HCT116 (cell line): ENCODE results near the gene FAM234B. TPM values are rescaled to one million over a fixed set of nuclear protein-coding genes. Genes with fewer than 3 reads are reported as not detected.

ENCODE experiments used
- ATAC-seq: fragments of 200-7000 bp; cut with Tn5 transposase; 2 replicates; pipeline ENCODE4 v1.9.1; 2020; ENCODE audit warnings: mild to moderate bottlenecking, moderate library complexity
- BruUV-seq: library from RNA; stranded (reverse); fragments of 400-500 nt; replicated peaks from 2 replicates; lab custom pipeline; 2021; lab: Mats Ljungman, UMichigan
- CTCF ChIA-PET: fragments of 300-600 bp; sonication (Branson Sonifier 250); formaldehyde crosslinking; loops from one replicate; lab custom pipeline; 2021; ENCODE audit warnings: antibody characterized with exemption; lab: Charles Lee
- POLR2A ChIA-PET: fragments of 300-600, 350-600 bp; sonication (Branson Sonifier 250); formaldehyde crosslinking; loops from one replicate; lab custom pipeline; 2021; ENCODE audit warnings: antibody characterized with exemption; lab: Charles Lee
- RAD21 ChIA-PET, 2 experiments: fragments of 300-600 bp; sonication (Branson Sonifier 250); formaldehyde crosslinking; loops; one replicate each; lab custom pipeline; 2023; ENCODE audit warnings: low total read pairs in 2 of 2; ENCODE audit not compliant: uncharacterized antibody in 2 of 2, unreplicated experiment in 2 of 2, low non-redundant PET in 1 of 2; lab: Charles Lee
- DNase-seq: peaks from one replicate; pipeline ENCODE4 v3.0.0-alpha.2; 2010; ENCODE audit warnings: low read depth, low spot score
- H2AFZ ChIP-seq: fragments of 200-600 bp; shearing (Covaris generic), sonication (generic); 2 replicates; pipeline ENCODE4 v1.6.1; 2017; ENCODE audit warnings: low read depth, mixed run types, mixed read lengths, antibody characterized with exemption, low read length; ENCODE audit not compliant: poor library complexity, severe bottlenecking
- H3K27ac ChIP-seq: 2 replicates; pipeline ENCODE4 v1.5.1; 2012; ENCODE audit warnings: low read depth, low read length
- H3K27me3 ChIP-seq: fragments of 200-600 bp; sonication (generic); 2 replicates; pipeline ENCODE4 v1.6.1; 2016; ENCODE audit warnings: mixed run types, low read length, mixed read lengths; ENCODE audit not compliant: insufficient read depth
- H3K36me3 ChIP-seq, 2 experiments: fragments of 200-500 bp in 1 of 2; fragments of 200-600 bp in 1 of 2; sonication (Bioruptor generic) in 1 of 2; sonication (generic) in 1 of 2; 2 replicates each; pipeline versions ENCODE4 v1.5.1 to v1.6.1; 2014 to 2016; ENCODE audit warnings: low read length in 2 of 2, inconsistent platforms in 1 of 2, mixed read lengths in 1 of 2, mixed run types in 1 of 2; ENCODE audit not compliant: insufficient read depth in 2 of 2, control insufficient read depth in 1 of 2
- H3K4me1 ChIP-seq, 2 experiments: fragments of 200-600 bp in 1 of 2; sonication (generic) in 1 of 2; 2 replicates each; pipeline versions ENCODE4 v1.5.1 to v1.6.1; 2012 to 2017; ENCODE audit warnings: low read length in 2 of 2, inconsistent platforms in 1 of 2, mild to moderate bottlenecking in 1 of 2, mixed read lengths in 1 of 2, mixed run types in 1 of 2, moderate library complexity in 1 of 2; ENCODE audit not compliant: insufficient read depth in 2 of 2, control insufficient read depth in 1 of 2
- H3K4me2 ChIP-seq: fragments of 200-600 bp; sonication (generic); 2 replicates; pipeline ENCODE4 v1.6.1; 2017; ENCODE audit warnings: mixed run types, low read length, mixed read lengths
- H3K4me3 ChIP-seq, 2 experiments: fragments of 200-600 bp in 1 of 2; sonication (generic) in 1 of 2; replicated peaks in 1 of 2; 2 replicates each; pipeline ENCODE4 v1.5.1; 2011 to 2016; ENCODE audit warnings: low read length in 2 of 2, control low read depth in 1 of 2, low read depth in 1 of 2, mild to moderate bottlenecking in 1 of 2, mixed read lengths in 1 of 2, mixed run types in 1 of 2
- H3K79me2 ChIP-seq: fragments of 200-600 bp; sonication (generic); 2 replicates; pipeline ENCODE4 v1.6.1; 2017; ENCODE audit warnings: mild to moderate bottlenecking, mixed run types, low read length, moderate library complexity, mixed read lengths; ENCODE audit not compliant: insufficient read depth
- H3K9ac ChIP-seq: fragments of 200-600 bp; sonication (generic); 2 replicates; pipeline ENCODE4 v1.6.1; 2016; ENCODE audit warnings: low read length, mixed read lengths
- H3K9me2 ChIP-seq: fragments of 200-600 bp; sonication (generic), shearing (Covaris generic); 2 replicates; pipeline ENCODE4 v1.6.1; 2017; ENCODE audit warnings: mixed run types, mild to moderate bottlenecking, moderate library complexity; ENCODE audit not compliant: insufficient read depth
- H3K9me3 ChIP-seq, 2 experiments: fragments of 200-500 bp in 1 of 2; fragments of 200-600 bp in 1 of 2; sonication (Bioruptor generic) in 1 of 2; sonication (generic) in 1 of 2; 2 replicates each; pipeline ENCODE4 v1.6.1; 2014 to 2017; ENCODE audit warnings: low read length in 2 of 2, mixed read lengths in 2 of 2, inconsistent platforms in 1 of 2, low read depth in 1 of 2, mild to moderate bottlenecking in 1 of 2, mixed run types in 1 of 2, moderate library complexity in 1 of 2; ENCODE audit not compliant: control insufficient read depth in 1 of 2, insufficient read depth in 1 of 2
- H4K20me1 ChIP-seq: fragments of 200-600 bp; sonication (generic), shearing (Covaris generic); 2 replicates; pipeline ENCODE4 v1.6.1; 2017; ENCODE audit warnings: mixed run types, mild to moderate bottlenecking, moderate library complexity; ENCODE audit not compliant: insufficient read depth
- CBX3 ChIP-seq: IDR thresholded peaks from 2 replicates; pipeline ENCODE4 v1.6.1; 2012; ENCODE audit warnings: low read depth
- CEBPB ChIP-seq: IDR thresholded peaks from 2 replicates; pipeline ENCODE4 v1.6.1; 2012; ENCODE audit warnings: low read depth
- ELF1 ChIP-seq: IDR thresholded peaks from 2 replicates; pipeline ENCODE4 v1.6.1; 2012; ENCODE audit warnings: low read depth, borderline replicate concordance
- FOSL1 ChIP-seq: IDR thresholded peaks from 2 replicates; pipeline ENCODE4 v1.6.1; 2012; ENCODE audit warnings: low read depth
- JUND ChIP-seq: IDR thresholded peaks from 2 replicates; pipeline ENCODE4 v1.6.1; 2012
- POLR2A ChIP-seq: IDR thresholded peaks from 2 replicates; pipeline ENCODE4 v1.7.0; 2011; ENCODE audit warnings: borderline replicate concordance; ENCODE audit not compliant: insufficient read depth, insufficient read length; ENCODE audit errors: extremely low read depth
- POLR2AphosphoS5 ChIP-seq: IDR thresholded peaks from 2 replicates; pipeline ENCODE4 v1.6.1; 2011; ENCODE audit warnings: mild to moderate bottlenecking, low read depth, low read length, moderate library complexity
- RAD21 ChIP-seq: IDR thresholded peaks from 2 replicates; pipeline ENCODE4 v1.6.1; 2012; ENCODE audit warnings: low read depth, mild to moderate bottlenecking
- SIN3A ChIP-seq: IDR thresholded peaks from 2 replicates; pipeline ENCODE4 v1.6.1; 2012; ENCODE audit warnings: low read depth
- SRF ChIP-seq: IDR thresholded peaks from 2 replicates; pipeline ENCODE4 v1.6.1; 2012; ENCODE audit warnings: low read depth
- TCF7L2 ChIP-seq: IDR thresholded peaks from 2 replicates; pipeline ENCODE4 v1.7.0; 2011; ENCODE audit warnings: borderline replicate concordance, inconsistent platforms; ENCODE audit not compliant: insufficient read depth, insufficient read length; ENCODE audit errors: extremely low read depth
- YY1 ChIP-seq: IDR thresholded peaks from 2 replicates; pipeline ENCODE4 v1.6.1; 2011; ENCODE audit warnings: low read length, low read depth, moderate library complexity, mild to moderate bottlenecking; ENCODE audit not compliant: insufficient replicate concordance; ENCODE audit errors: extremely low read depth
- ZNF274 ChIP-seq: fragments of 200-500 bp; sonication (Bioruptor generic); IDR thresholded peaks from 2 replicates; pipeline ENCODE4 v1.6.1; 2014; ENCODE audit warnings: mild to moderate bottlenecking, low read depth, low read length, inconsistent platforms
- intact Hi-C: fragments of 100-400 bp; cut with micrococcal nuclease; formaldehyde crosslinking; loops from 2 replicates; pipeline ENCODE4 v1.10.0; 2022
- total RNA-seq: library from RNA; stranded (reverse); gene quantifications from one replicate; pipeline ENCODE4 v1.2.1, GENCODE V29; 2021; ENCODE audit not compliant: unreplicated experiment
- TF ChIP-seq, protein P1 (sequence below): IDR thresholded peaks from 2 replicates; pipeline ENCODE4 v1.6.1; 2012
- TF ChIP-seq, protein P2 (sequence below): IDR thresholded peaks from 2 replicates; pipeline ENCODE4 v1.6.1; 2012; ENCODE audit warnings: low read depth

Gene FAM234B
- total RNA-seq, 1 experiment from 2014 or later = 15.9 TPM

DNA sequence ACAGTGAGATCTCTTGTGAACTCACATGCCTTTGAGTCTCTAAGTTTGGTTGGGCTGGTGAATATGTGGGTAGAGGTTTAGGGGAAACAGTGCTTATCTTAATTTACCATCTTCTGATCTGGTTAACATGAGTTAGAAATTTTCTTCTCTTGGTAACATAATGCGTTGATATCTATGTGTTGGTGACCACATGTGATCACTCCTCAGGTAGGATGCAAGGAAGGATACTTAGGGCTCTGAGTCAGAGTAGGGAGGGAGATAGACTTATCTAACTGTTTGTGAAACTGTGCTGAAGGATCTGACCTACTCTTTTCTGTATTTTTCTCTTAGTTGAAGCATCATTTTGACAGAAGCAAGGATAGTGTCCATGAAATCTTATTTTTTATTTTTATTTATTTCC is 23.1 kb downstream of the FAM234B start:
- RAD21 ChIA-PET = no interaction called here
- POLR2A ChIA-PET = no interaction called here

DNA sequence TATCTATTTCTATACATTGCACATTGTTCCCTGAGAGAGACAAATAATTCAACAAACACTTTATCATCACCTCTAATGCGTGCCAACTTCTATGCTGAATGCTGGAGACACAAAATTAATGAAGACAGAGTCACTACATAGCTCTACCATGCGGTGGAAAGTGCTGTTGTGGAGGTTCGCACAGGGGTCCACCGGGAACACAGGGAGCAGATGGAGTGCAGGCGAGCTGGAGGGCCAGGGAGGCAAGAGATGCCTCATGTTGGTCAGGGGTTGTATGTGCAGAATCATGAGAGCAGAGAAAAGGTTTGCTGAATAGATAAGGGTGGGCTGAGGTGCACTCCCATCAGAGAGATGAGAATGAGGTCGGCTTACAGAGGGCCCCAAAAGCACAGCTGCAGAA is 25.2 kb downstream of the FAM234B start:
- intact Hi-C loops = no loop called here
- H2AFZ ChIP-seq = no peak overlapping the region
- no peaks in the 10 kb centered on the region for H4K20me1 ChIP-seq
- no peak overlapping the region for H3K27ac ChIP-seq
- no peaks in the 10 kb centered on the region for H3K4me1 ChIP-seq
- H3K4me3 ChIP-seq = no peak overlapping the region
- no TSS peak for BruUV-seq
- TF ChIP-seq, protein P1, sequence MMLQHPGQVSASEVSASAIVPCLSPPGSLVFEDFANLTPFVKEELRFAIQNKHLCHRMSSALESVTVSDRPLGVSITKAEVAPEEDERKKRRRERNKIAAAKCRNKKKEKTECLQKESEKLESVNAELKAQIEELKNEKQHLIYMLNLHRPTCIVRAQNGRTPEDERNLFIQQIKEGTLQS = no peak
- TF ChIP-seq ELF1 = no peak
- TF ChIP-seq FOSL1 = no peak
- no peak for TF ChIP-seq SIN3A
- TF ChIP-seq POLR2AphosphoS5 = no peak
- no peak for TF ChIP-seq TCF7L2
- no peak for TF ChIP-seq SRF
- TF ChIP-seq, protein P2, sequence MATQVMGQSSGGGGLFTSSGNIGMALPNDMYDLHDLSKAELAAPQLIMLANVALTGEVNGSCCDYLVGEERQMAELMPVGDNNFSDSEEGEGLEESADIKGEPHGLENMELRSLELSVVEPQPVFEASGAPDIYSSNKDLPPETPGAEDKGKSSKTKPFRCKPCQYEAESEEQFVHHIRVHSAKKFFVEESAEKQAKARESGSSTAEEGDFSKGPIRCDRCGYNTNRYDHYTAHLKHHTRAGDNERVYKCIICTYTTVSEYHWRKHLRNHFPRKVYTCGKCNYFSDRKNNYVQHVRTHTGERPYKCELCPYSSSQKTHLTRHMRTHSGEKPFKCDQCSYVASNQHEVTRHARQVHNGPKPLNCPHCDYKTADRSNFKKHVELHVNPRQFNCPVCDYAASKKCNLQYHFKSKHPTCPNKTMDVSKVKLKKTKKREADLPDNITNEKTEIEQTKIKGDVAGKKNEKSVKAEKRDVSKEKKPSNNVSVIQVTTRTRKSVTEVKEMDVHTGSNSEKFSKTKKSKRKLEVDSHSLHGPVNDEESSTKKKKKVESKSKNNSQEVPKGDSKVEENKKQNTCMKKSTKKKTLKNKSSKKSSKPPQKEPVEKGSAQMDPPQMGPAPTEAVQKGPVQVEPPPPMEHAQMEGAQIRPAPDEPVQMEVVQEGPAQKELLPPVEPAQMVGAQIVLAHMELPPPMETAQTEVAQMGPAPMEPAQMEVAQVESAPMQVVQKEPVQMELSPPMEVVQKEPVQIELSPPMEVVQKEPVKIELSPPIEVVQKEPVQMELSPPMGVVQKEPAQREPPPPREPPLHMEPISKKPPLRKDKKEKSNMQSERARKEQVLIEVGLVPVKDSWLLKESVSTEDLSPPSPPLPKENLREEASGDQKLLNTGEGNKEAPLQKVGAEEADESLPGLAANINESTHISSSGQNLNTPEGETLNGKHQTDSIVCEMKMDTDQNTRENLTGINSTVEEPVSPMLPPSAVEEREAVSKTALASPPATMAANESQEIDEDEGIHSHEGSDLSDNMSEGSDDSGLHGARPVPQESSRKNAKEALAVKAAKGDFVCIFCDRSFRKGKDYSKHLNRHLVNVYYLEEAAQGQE = no peak
- no peak for TF ChIP-seq JUND
- no peak for TF ChIP-seq ZNF274
- TF ChIP-seq YY1 = no peak
- H3K9me2 ChIP-seq = no peaks in the 10 kb centered on the region
- no peaks in the 10 kb centered on the region for H3K79me2 ChIP-seq
- no peak overlapping the region for H3K4me2 ChIP-seq
- peaks cover 4 to 15% of the 10 kb centered on the region in 2 experiments; a peak in 3 of 4 replicates for H3K36me3 ChIP-seq
- CTCF ChIA-PET = no interaction called here
- no peak overlapping the region for H3K9ac ChIP-seq
- POLR2A ChIA-PET = no interaction called here
- RAD21 ChIA-PET = no interaction called here
- H3K9me3 ChIP-seq = no peaks in the 10 kb centered on the region
- H3K27me3 ChIP-seq = no peaks in the 10 kb centered on the region
- no peak for DNase-seq
- ATAC-seq = no peak

More for the DNA sequence above, 23.1 kb downstream of the FAM234B start:
- no peak for DNase-seq
- CTCF ChIA-PET = no interaction called here
- H3K9me2 ChIP-seq = no peaks in the 10 kb centered on the region
- H3K27ac ChIP-seq = no peak overlapping the region
- H3K9me3 ChIP-seq = no peaks in the 10 kb centered on the region
- H3K9ac ChIP-seq = no peak overlapping the region
- H3K4me2 ChIP-seq = no peak overlapping the region
- H4K20me1 ChIP-seq = no peaks in the 10 kb centered on the region
- ATAC-seq = no peak
- intact Hi-C loops = no loop called here
- no peaks in the 10 kb centered on the region for H3K4me1 ChIP-seq
- H2AFZ ChIP-seq = no peak overlapping the region
- BruUV-seq = no TSS peak
- peaks cover 4 to 15% of the 10 kb centered on the region in 2 experiments; a peak in 3 of 4 replicates for H3K36me3 ChIP-seq
- H3K27me3 ChIP-seq = no peaks in the 10 kb centered on the region
- TF ChIP-seq CEBPB (no peak), TCF7L2 (no peak), POLR2A (no peak), CBX3 (no peak), RAD21 (no peak)
- H3K79me2 ChIP-seq = no peaks in the 10 kb centered on the region
- H3K4me3 ChIP-seq = no peak overlapping the region
